ENCODE results near the gene THRSP. TPM values are rescaled to one million over a fixed set of nuclear protein-coding genes. Genes with fewer than 3 reads are reported as not detected.
A peak's percentile ranks its signal among the peaks of the same experiment; 100 is the strongest.
"Not testable (repeated sequence)": the region's sequence is repeated elsewhere in the genome, so short reads cannot be mapped to it uniquely, and the experiment has no call there.

Gene THRSP
- total RNA-seq, 1 donor from 2014 or later, result not detected

GRCh38 chr11:78039919-78040671, 23.6 kb upstream of the THRSP start:
- Mint-ChIP-seq H3K4me3 (peak overlapping the region; percentile 67), H3K4me1 (ENCODE audit: unreplicated experiment) (peaks cover 15% of the 10 kb centered on the region), H3K27ac (peak overlapping the region; percentile 85), H3K27me3 (no peaks in the 10 kb centered on the region), H3K36me3 (no peaks in the 10 kb centered on the region), H3K9me3 (no peaks in the 10 kb centered on the region)
- DNase-seq (ENCODE audit: extremely low spot score, unreplicated experiment), result no peak
- TF ChIP-seq CTCF (conservative IDR thresholded peaks at IDR 0.05), result no peak

GRCh38 chr11:78040691-78041379, 22.8 kb upstream of the THRSP start:
- Mint-ChIP-seq H3K4me1 (ENCODE audit: unreplicated experiment) (peaks cover 21% of the 10 kb centered on the region), H3K9me3 (no peaks in the 10 kb centered on the region), H3K4me3 (no peak overlapping the region), H3K36me3 (no peaks in the 10 kb centered on the region), H3K27me3 (no peaks in the 10 kb centered on the region), H3K27ac (peak overlapping the region; percentile 85)
- TF ChIP-seq CTCF (conservative IDR thresholded peaks at IDR 0.05), result no peak
- DNase-seq (ENCODE audit: extremely low spot score, unreplicated experiment), result no peak

GRCh38 chr11:78041380-78041719, 22.3 kb upstream of the THRSP start:
- not testable (repeated sequence) for DNase-seq (ENCODE audit: extremely low spot score, unreplicated experiment); H3K9me3 Mint-ChIP-seq; H3K27ac Mint-ChIP-seq; H3K4me3 Mint-ChIP-seq; H3K36me3 Mint-ChIP-seq; H3K27me3 Mint-ChIP-seq
- H3K4me1 Mint-ChIP-seq (ENCODE audit: unreplicated experiment), result peaks cover 26% of the 10 kb centered on the region

- no peaks in the 10 kb centered on the region for H3K27me3 Mint-ChIP-seq
- no peak overlapping the region for H3K27ac Mint-ChIP-seq
- DNase-seq (ENCODE audit: extremely low spot score, unreplicated experiment), result no peak
- no peaks in the 10 kb centered on the region for H3K9me3 Mint-ChIP-seq
- no peaks in the 10 kb centered on the region for H3K36me3 Mint-ChIP-seq
- no peak for TF ChIP-seq CTCF (conservative IDR thresholded peaks at IDR 0.05)
- H3K4me3 Mint-ChIP-seq, result no peak overlapping the region
- H3K4me1 Mint-ChIP-seq (ENCODE audit: unreplicated experiment), result peaks cover 28% of the 10 kb centered on the region
Observed at GRCh38 chr11:78041843-78042440, 21.7 kb upstream of the THRSP start.

- TF ChIP-seq CTCF (conservative IDR thresholded peaks at IDR 0.05), result no peak
- Mint-ChIP-seq H3K36me3 (no peaks in the 10 kb centered on the region), H3K27ac (no peak overlapping the region), H3K4me1 (ENCODE audit: unreplicated experiment) (peaks cover 28% of the 10 kb centered on the region), H3K9me3 (no peaks in the 10 kb centered on the region), H3K4me3 (no peak overlapping the region), H3K27me3 (no peaks in the 10 kb centered on the region)
- DNase-seq (ENCODE audit: extremely low spot score, unreplicated experiment), result no peak
Observed at GRCh38 chr11:78044706-78045105, 19.0 kb upstream of the THRSP start.

Data from type B pancreatic cell (in vitro differentiated cells).